GM12892 (cell line): ENCODE data around the gene ZNF443.
"Not testable (repeated sequence)": the region's sequence is repeated elsewhere in the genome, so short reads cannot be mapped to it uniquely, and the experiment has no call there.

Source experiments
- POLR2A ChIP-seq: IDR thresholded peaks from 2 replicates; pipeline ENCODE4 v1.6.1; 2011; ENCODE audit warnings: low read depth, low read length, control low read depth
- POLR2AphosphoS5 ChIP-seq: IDR thresholded peaks from 2 replicates; pipeline ENCODE4 v1.6.1; 2011; ENCODE audit warnings: low read depth, low read length, control low read depth

DNA sequence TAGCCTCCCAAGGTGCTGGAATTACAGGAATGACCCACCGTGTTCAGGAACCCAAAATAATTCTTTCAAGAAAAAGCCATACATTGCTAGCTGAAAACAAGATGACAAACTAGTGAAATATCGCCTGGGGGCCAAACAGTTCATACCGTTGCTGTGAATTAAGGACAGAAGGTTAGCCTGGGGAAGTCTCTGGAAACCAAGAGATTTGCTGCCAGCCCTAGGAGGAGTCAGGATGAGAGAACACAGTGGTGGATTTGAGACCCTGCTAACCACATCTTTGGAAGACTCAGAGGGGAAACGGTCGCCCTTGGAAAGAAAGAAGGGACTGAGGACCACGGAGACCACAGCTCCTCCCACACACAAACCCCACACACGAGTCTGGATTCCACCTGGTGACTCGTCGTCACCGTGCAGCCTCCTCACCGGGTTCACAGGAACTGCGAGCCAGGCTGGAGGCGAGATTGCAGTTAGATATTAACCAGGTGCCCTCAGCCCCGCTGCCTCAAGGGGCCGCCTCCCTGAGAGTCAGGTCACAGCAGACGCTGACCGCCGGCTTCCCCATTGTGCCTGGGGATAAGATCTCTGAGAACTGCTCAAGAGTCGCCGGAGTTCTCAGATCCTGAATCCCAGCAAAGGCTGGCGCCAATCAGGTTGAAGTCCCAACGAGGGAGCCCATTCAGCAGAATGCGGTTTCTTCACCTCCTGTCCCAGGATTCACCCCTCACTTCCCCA lies 40.8 kb downstream of the ZNF443 start:
- not testable (repeated sequence) for TF ChIP-seq POLR2A, POLR2AphosphoS5
